Measurements from ENCODE around the gene GTF3C5.

DNA sequence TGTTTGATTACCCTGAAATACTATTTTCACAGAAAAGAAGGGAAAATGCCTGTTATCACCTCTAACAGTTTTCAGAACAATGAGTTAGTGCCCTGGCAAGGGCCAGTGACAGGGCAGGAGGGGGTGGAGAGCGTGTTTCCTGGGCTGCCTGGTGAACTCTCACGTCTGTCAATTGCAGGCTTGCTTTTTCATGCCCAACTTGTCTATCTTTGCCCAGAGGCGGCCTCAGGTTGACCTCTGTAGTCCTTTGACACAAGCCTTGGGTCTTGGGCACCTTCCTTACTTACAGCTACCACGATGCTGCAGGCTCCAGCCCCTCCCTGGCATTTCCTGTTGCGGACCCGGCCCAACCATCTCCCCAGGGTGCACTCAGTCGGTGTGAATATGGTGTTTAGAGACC lies 28.8 kb downstream of the GTF3C5 start:
- TF ChIP-seq CTCF (IDR thresholded peaks at IDR 0.05): no peak
- no peak for TF ChIP-seq POLR2A (IDR thresholded peaks at IDR 0.05)

All from right lobe of liver (tissue), 4 donors.